GM10266 (cell line): ENCODE measurements around the gene HSPB6.

Experiments
- DNase-seq: peaks from one replicate; pipeline ENCODE4 v3.0.0; 2012; ENCODE audit errors: extremely low spot score
- TF ChIP-seq, protein P1 (sequence below): IDR thresholded peaks from 2 replicates; pipeline ENCODE4 v1.5.1; 2012; ENCODE audit warnings: mild to moderate bottlenecking, low read depth; ENCODE audit not compliant: control insufficient read depth, insufficient read depth; ENCODE audit errors: missing control alignments

Gene HSPB6

DNA sequence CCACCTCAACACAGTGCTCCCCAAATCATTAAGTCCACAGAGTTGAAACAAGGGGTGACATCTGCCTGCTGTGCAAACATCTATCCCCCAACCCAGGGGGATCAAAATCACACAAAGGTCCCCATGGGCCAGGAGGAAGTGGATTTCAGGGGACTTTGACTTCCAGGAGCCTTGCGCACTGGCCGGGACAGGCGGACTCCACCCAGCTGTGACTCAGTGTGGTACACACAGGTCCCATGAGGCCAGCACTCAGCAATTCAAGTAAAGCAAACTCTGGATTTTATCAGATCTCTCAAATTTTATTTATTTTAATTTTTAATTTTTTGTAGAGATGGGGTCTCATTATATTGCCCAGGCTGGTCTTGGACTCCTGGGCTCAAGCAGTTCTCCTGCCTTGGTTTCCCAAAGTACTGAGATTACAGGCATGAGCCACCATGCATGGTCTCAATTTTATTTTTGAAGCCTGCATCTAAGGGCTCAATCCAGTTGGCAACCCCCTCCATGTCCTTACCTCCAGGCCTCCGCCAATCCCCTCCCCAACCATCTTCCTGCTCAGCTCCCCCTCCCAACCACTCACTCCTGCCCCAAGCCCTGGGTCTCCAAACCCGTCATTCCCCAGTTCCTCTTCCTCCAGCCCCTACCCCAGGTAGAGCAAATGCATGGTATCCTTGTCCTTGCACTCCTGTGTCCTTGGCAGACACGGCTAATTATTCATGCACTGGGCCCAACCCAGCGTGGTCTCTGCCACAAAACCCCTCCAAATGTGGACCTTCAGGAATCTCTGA is 36.7 kb upstream of the HSPB6 start:
- TF ChIP-seq, protein P1, sequence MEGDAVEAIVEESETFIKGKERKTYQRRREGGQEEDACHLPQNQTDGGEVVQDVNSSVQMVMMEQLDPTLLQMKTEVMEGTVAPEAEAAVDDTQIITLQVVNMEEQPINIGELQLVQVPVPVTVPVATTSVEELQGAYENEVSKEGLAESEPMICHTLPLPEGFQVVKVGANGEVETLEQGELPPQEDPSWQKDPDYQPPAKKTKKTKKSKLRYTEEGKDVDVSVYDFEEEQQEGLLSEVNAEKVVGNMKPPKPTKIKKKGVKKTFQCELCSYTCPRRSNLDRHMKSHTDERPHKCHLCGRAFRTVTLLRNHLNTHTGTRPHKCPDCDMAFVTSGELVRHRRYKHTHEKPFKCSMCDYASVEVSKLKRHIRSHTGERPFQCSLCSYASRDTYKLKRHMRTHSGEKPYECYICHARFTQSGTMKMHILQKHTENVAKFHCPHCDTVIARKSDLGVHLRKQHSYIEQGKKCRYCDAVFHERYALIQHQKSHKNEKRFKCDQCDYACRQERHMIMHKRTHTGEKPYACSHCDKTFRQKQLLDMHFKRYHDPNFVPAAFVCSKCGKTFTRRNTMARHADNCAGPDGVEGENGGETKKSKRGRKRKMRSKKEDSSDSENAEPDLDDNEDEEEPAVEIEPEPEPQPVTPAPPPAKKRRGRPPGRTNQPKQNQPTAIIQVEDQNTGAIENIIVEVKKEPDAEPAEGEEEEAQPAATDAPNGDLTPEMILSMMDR = no peak
- no peak for DNase-seq

DNA sequence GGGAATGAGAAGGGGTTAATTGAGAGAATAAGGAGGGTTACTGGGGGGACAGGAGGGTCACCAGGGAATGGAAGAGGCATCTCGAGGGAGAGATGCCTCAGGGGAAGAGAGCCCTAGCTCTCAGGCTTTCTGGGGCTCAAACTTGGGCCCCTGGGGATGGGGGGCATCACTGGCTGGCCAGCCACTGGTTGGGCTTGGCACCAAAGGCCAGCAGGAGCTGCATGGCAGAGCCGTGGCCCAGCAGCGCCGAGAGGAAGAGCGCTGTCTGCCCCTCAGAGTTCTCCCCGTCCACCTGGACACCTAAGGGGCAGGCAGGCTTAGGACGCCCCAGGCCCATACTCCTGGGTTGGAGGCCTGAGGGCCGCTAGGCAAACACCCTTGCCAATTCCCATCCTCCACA is 36.1 kb upstream of the HSPB6 start:
- no peak for DNase-seq
- TF ChIP-seq, protein P1 = no peak

DNA sequence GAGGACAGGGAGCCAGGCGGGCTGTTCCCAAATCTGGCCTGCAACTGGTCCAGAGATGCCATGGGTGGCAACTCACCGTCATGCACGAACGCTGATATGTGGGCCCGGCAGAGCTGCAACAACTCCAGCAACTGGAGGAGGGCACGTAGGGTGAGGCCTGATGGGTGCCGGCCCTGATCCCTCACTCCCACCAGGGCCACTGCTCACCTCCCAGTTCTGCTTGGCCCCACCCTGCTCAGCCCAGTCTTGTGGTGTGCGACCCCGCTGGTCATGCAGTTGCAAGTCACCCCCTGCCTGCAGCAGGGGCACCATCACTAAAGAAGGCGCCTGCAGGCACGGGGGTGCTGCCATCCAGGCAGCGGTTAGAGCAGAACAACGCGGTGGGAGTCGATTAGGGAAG is 35.5 kb upstream of the HSPB6 start:
- TF ChIP-seq, protein P1 = no peak
- no peak for DNase-seq

DNA sequence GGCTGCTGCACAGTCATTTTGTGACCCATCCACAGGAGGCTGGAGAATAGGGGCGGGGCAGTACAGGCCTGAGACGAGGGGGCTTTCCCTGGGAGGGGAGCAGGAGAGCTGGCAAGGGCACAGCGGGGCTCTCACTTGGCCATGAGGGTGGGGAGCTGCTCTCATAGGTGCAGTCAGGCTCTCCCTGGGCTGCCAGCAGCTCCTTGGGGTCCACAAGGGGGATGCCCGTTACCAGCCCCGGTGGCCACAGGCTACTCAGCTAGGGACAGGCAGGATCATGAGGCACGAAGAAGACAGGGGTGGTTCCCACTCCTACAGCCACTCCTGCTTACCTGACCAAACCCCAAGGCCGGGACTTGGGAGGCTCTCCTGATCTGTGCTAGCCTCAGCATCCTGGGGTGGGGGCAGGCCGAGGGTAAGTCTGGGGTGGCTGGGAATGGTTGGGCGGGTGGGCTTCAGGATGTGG is 35.0 kb upstream of the HSPB6 start:
- DNase-seq = no peak
- TF ChIP-seq, protein P1 = no peak

DNA sequence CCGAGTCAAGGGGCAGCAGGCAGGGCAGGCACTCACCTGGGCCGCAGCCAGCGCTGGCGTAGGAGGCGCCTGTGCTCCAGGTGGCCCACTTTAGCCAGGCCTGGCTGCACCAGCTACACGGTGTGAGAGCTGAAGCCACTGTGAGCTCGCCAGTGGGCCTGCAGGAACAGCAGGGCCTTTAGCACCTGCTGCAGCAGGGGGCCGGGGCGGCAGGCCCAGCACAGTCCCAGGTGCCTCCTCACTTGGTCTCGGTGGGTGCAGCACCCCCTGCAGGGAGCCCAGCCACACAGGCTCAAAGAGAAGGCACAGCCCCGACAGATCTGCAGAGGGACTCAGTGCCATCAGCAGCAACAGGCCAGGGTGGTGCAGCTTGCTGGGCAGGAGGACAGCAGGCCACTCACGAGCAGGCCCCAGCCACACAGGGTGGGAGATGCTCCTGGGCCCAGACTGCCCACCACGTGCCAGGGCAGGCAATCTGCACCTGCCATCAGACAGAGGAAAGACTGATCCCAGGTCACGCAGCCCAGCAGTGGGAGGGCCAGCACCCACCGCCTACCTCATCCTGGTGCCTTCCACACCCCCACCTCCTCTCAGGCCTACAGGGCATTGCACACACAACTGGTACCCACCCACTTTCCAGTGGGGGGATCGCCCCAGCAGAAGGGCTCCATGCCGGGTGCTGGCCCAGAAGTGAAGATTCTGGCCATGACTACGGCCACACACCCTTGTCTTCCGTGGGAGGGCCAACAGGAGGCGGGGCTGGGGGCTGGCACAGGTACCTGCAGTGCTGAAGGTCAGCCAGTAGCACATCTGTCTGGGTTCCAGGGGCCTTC is 34.4 kb upstream of the HSPB6 start:
- TF ChIP-seq, protein P1 = peak; percentile 41
- DNase-seq = no peak

DNA sequence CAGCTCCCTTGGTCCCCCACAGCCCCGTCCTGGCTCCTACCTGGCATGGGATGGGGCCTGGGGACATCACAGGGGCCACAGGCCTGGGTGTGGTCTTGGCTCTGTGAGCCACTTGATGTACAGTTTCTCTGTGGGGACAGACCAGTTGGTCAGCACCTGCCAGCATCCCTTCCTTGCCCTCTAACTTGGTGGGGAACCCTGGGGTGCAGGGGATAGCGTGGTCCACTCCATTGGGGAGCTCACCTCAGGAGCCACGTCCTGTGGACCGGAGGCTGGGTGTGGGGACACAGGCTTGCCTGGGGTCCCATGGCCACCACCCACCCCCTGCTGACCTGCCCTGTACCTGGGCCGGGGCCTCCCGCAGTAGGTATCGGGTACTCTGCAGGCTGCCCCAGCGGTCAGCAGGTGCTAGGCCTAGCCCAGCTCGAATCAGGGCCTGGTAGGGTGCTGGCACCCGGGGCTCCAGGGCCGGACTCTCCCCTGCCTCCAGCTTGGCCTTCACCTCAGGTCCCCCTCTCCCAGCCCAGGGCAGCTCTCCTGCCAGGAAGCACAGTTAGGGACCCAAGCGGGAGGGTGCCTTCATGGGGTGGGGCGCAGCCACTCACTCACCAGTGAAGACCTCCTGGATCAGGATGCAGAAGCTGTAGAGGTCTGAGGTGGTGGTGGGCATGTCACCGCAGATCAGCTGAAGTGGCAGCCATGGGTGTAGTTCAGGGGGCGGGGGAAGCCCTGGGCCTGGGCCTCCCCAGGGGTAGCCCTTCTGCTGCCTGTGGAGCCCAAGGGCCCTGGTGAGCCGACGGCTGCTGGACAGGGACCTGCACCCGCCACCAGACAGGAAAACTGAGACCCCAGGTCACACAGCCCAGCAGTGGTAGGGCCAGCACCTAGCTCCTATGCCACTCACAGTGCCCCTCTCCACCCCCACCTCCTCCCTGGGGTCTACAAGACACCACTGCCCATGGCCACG is 33.4 kb upstream of the HSPB6 start:
- TF ChIP-seq, protein P1 = no peak
- no peak for DNase-seq
